GM23338 (cell line): ENCODE results near the gene IZUMO1.

Source experiments
- CREB1 ChIP-seq: fragments of 250-450 bp; sonication (Bioruptor Pico); IDR thresholded peaks from 2 replicates; pipeline ENCODE4 v1.5.0; 2020; ENCODE audit warnings: low read depth, mild to moderate bottlenecking, moderate library complexity
- CTCF ChIP-seq, 2 experiments: fragments of 200-600 bp in 1 of 2; sonication (generic) in 1 of 2; conservative IDR thresholded peaks; 2 replicates each; pipeline versions ENCODE4 v1.5.1 to v1.6.1; 2016 to 2017; ENCODE audit warnings: antibody characterized with exemption in 2 of 2, low read depth in 2 of 2, mild to moderate bottlenecking in 2 of 2, moderate library complexity in 1 of 2
- ETS1 ChIP-seq: IDR thresholded peaks from 2 replicates; pipeline ENCODE4 v1.6.1; 2016; ENCODE audit warnings: antibody characterized with exemption
- EZH2 ChIP-seq: fragments of 200-600 bp; sonication (generic); IDR thresholded peaks from one replicate; pipeline ENCODE4 v1.8.0; 2017; ENCODE audit warnings: antibody characterized with exemption, mild to moderate bottlenecking, low read depth; ENCODE audit not compliant: unreplicated experiment
- EZH2phosphoT487 ChIP-seq: fragments of 200-600 bp; sonication (generic); IDR thresholded peaks from one replicate; pipeline ENCODE4 v1.8.1; 2018; ENCODE audit warnings: antibody characterized with exemption; ENCODE audit not compliant: unreplicated experiment
- JUNB ChIP-seq: IDR thresholded peaks from one replicate; pipeline ENCODE4 v1.6.1; 2016; ENCODE audit warnings: antibody characterized with exemption; ENCODE audit not compliant: unreplicated experiment
- NANOG ChIP-seq: IDR thresholded peaks from 2 replicates; pipeline ENCODE4 v1.6.1; 2016; ENCODE audit warnings: antibody characterized with exemption, borderline replicate concordance
- POLR2AphosphoS5 ChIP-seq: IDR thresholded peaks from 2 replicates; pipeline ENCODE4 v1.6.1; 2016; ENCODE audit warnings: antibody characterized with exemption, low read depth
- ZNF114 ChIP-seq: fragments of 250-450 bp; sonication (Bioruptor Pico); IDR thresholded peaks from 2 replicates; pipeline ENCODE4 v1.5.0; 2020; ENCODE audit warnings: mild to moderate bottlenecking, moderate library complexity
- ZNF331 ChIP-seq: fragments of 250-450 bp; sonication (Bioruptor Pico); IDR thresholded peaks from 2 replicates; pipeline ENCODE4 v1.5.0; 2020; ENCODE audit warnings: low read depth, mild to moderate bottlenecking, moderate library complexity
- TF ChIP-seq, protein P1 (sequence below): IDR thresholded peaks from one replicate; pipeline ENCODE4 v1.6.1; 2018; ENCODE audit warnings: antibody characterized with exemption; ENCODE audit not compliant: unreplicated experiment
- TF ChIP-seq, protein P2 (sequence below): fragments of 250-450 bp; sonication (Bioruptor Pico); IDR thresholded peaks from 2 replicates; pipeline ENCODE4 v1.5.0; 2020; ENCODE audit warnings: mild to moderate bottlenecking, moderate library complexity

DNA sequence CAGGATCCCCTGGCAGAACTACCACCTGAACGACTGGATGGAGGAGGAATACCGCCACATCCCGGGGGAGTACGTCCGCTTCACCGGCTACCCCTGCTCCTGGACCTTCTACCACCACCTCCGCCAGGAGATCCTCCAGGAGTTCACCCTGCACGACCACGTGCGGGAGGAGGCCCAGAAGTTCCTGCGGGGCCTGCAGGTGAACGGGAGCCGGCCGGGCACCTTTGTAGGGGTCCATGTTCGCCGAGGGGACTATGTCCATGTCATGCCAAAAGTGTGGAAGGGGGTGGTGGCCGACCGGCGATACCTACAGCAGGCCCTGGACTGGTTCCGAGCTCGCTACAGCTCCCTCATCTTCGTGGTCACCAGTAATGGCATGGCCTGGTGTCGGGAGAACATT, 43.4 kb downstream of the IZUMO1 start:
- no peak for TF ChIP-seq EZH2phosphoT487
- no peak for TF ChIP-seq EZH2
- no peak for TF ChIP-seq CTCF (conservative IDR thresholded peaks at IDR 0.05; ENCODE audit: low read depth in 2 of 2)
- TF ChIP-seq POLR2AphosphoS5: no peak
- TF ChIP-seq CREB1 (CRISPR knock-in tag): no peak
- TF ChIP-seq ETS1: no peak
- TF ChIP-seq NANOG: no peak
- TF ChIP-seq, protein P1, sequence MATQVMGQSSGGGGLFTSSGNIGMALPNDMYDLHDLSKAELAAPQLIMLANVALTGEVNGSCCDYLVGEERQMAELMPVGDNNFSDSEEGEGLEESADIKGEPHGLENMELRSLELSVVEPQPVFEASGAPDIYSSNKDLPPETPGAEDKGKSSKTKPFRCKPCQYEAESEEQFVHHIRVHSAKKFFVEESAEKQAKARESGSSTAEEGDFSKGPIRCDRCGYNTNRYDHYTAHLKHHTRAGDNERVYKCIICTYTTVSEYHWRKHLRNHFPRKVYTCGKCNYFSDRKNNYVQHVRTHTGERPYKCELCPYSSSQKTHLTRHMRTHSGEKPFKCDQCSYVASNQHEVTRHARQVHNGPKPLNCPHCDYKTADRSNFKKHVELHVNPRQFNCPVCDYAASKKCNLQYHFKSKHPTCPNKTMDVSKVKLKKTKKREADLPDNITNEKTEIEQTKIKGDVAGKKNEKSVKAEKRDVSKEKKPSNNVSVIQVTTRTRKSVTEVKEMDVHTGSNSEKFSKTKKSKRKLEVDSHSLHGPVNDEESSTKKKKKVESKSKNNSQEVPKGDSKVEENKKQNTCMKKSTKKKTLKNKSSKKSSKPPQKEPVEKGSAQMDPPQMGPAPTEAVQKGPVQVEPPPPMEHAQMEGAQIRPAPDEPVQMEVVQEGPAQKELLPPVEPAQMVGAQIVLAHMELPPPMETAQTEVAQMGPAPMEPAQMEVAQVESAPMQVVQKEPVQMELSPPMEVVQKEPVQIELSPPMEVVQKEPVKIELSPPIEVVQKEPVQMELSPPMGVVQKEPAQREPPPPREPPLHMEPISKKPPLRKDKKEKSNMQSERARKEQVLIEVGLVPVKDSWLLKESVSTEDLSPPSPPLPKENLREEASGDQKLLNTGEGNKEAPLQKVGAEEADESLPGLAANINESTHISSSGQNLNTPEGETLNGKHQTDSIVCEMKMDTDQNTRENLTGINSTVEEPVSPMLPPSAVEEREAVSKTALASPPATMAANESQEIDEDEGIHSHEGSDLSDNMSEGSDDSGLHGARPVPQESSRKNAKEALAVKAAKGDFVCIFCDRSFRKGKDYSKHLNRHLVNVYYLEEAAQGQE: no peak
- no peak for TF ChIP-seq ZNF114 (CRISPR knock-in tag)
- TF ChIP-seq, protein P2, sequence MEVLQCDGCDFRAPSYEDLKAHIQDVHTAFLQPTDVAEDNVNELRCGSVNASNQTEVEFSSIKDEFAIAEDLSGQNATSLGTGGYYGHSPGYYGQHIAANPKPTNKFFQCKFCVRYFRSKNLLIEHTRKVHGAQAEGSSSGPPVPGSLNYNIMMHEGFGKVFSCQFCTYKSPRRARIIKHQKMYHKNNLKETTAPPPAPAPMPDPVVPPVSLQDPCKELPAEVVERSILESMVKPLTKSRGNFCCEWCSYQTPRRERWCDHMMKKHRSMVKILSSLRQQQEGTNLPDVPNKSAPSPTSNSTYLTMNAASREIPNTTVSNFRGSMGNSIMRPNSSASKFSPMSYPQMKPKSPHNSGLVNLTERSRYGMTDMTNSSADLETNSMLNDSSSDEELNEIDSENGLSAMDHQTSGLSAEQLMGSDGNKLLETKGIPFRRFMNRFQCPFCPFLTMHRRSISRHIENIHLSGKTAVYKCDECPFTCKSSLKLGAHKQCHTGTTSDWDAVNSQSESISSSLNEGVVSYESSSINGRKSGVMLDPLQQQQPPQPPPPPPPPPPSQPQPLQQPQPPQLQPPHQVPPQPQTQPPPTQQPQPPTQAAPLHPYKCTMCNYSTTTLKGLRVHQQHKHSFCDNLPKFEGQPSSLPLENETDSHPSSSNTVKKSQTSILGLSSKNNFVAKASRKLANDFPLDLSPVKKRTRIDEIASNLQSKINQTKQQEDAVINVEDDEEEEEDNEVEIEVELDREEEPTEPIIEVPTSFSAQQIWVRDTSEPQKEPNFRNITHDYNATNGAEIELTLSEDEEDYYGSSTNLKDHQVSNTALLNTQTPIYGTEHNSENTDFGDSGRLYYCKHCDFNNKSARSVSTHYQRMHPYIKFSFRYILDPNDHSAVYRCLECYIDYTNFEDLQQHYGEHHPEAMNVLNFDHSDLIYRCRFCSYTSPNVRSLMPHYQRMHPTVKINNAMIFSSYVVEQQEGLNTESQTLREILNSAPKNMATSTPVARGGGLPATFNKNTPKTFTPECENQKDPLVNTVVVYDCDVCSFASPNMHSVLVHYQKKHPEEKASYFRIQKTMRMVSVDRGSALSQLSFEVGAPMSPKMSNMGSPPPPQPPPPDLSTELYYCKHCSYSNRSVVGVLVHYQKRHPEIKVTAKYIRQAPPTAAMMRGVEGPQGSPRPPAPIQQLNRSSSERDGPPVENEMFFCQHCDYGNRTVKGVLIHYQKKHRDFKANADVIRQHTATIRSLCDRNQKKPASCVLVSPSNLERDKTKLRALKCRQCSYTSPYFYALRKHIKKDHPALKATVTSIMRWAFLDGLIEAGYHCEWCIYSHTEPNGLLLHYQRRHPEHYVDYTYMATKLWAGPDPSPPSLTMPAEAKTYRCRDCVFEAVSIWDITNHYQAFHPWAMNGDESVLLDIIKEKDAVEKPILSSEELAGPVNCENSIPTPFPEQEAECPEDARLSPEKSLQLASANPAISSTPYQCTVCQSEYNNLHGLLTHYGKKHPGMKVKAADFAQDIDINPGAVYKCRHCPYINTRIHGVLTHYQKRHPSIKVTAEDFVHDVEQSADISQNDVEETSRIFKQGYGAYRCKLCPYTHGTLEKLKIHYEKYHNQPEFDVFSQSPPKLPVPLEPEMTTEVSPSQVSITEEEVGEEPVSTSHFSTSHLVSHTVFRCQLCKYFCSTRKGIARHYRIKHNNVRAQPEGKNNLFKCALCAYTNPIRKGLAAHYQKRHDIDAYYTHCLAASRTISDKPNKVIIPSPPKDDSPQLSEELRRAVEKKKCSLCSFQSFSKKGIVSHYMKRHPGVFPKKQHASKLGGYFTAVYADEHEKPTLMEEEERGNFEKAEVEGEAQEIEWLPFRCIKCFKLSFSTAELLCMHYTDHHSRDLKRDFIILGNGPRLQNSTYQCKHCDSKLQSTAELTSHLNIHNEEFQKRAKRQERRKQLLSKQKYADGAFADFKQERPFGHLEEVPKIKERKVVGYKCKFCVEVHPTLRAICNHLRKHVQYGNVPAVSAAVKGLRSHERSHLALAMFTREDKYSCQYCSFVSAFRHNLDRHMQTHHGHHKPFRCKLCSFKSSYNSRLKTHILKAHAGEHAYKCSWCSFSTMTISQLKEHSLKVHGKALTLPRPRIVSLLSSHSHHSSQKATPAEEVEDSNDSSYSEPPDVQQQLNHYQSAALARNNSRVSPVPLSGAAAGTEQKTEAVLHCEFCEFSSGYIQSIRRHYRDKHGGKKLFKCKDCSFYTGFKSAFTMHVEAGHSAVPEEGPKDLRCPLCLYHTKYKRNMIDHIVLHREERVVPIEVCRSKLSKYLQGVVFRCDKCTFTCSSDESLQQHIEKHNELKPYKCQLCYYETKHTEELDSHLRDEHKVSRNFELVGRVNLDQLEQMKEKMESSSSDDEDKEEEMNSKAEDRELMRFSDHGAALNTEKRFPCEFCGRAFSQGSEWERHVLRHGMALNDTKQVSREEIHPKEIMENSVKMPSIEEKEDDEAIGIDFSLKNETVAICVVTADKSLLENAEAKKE: no peak
- TF ChIP-seq JUNB: no peak
- no peak for TF ChIP-seq ZNF331 (CRISPR knock-in tag)
